DOHH2 (cell line): ENCODE data around the gene RRP1B.

Experiments
- CTCF ChIP-seq: fragments of 200-600 bp; sonication (generic); IDR thresholded peaks from one replicate; pipeline ENCODE4 v1.5.1; 2014; ENCODE audit warnings: antibody characterized with exemption, mild to moderate bottlenecking, low read depth, low read length; ENCODE audit not compliant: poor library complexity, severe bottlenecking
- EZH2phosphoT487 ChIP-seq: fragments of 200-600 bp; sonication (generic); IDR thresholded peaks from 2 replicates; pipeline ENCODE4 v1.6.1; 2017; ENCODE audit warnings: borderline replicate concordance, mild to moderate bottlenecking, antibody characterized with exemption, low read length, moderate library complexity, mixed read lengths

GRCh38 chr21:43744725-43745124, 85.4 kb downstream of the RRP1B start:
- TF ChIP-seq CTCF, result no peak
- TF ChIP-seq EZH2phosphoT487, result no peak
